PC-3 (cell line): Measurements from ENCODE around the gene ARHGAP24.

Source experiments
- EZH2phosphoT487 ChIP-seq: fragments of 300-600 bp; sonication (generic); IDR thresholded peaks from 2 replicates; pipeline ENCODE4 v1.6.1; 2018; ENCODE audit warnings: mild to moderate bottlenecking, antibody characterized with exemption, low read length, borderline replicate concordance
- TF ChIP-seq, protein P1 (sequence below): fragments of 300-600 bp; sonication (generic); conservative IDR thresholded peaks from 2 replicates; pipeline ENCODE4 v1.5.1; 2017; ENCODE audit warnings: antibody characterized with exemption, low read depth, mild to moderate bottlenecking, low read length

DNA sequence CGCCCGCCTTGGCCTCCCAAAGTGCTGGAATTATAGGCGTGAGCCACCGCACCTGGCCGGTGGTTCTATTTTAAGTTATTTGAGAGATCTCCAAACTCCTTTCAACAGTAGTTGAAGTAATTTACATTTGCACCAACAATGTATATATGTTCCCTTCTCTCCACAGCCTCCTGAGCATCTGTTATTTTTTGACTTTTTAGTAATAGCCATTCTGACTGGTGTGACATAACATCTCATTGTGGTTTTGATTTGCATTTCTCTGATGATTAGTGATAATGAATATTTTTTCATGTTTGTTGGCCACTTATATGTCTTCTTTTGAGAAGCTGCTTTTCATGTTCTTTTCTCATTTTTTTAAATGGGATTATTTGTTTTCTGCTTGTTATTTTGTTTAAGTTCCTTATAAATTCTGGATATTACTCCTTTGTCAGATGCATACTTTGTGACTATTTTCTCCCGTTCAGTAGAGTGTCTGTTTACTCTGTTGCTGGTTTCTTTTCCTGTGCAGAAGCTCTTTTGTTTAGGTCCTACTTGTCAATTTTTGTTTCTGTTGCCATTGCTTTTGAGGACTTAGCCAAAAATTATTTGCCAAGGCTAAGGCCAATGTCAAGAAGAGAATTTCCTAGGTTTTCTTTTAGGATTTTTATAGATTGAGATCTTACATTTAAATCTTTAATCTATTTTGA, 213.2 kb downstream of the ARHGAP24 start:
- TF ChIP-seq, protein P1, sequence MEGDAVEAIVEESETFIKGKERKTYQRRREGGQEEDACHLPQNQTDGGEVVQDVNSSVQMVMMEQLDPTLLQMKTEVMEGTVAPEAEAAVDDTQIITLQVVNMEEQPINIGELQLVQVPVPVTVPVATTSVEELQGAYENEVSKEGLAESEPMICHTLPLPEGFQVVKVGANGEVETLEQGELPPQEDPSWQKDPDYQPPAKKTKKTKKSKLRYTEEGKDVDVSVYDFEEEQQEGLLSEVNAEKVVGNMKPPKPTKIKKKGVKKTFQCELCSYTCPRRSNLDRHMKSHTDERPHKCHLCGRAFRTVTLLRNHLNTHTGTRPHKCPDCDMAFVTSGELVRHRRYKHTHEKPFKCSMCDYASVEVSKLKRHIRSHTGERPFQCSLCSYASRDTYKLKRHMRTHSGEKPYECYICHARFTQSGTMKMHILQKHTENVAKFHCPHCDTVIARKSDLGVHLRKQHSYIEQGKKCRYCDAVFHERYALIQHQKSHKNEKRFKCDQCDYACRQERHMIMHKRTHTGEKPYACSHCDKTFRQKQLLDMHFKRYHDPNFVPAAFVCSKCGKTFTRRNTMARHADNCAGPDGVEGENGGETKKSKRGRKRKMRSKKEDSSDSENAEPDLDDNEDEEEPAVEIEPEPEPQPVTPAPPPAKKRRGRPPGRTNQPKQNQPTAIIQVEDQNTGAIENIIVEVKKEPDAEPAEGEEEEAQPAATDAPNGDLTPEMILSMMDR: no peak
- TF ChIP-seq EZH2phosphoT487: no peak
